LNCAP (cell line): Measurements from ENCODE around the gene CCDC63.

Experiments used
- TF ChIP-seq, protein P1 (sequence below): fragments of 450-650 bp; IDR thresholded peaks from 2 replicates; pipeline ENCODE4 v1.5.1; 2017; ENCODE audit warnings: mild to moderate bottlenecking

The CCDC63 gene

DNA sequence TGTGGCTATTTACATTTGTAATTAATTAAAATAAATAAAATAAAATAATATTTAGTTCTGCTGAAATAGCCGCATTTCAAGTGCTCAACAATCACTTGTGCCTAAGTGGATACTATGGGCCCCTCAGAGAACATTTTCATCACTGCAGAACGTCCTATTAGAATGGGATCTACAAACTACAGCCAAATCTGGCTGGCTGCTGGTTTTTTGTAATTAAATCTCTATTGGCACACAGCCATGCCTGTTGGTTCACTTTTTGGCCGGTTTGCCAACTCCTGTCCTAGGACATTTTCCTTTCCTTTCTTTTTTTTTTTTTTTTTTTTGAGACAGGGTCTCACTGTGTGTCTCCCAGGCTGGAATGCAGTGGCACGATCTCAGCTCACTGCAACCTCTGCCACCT is 9.8 kb downstream of the CCDC63 start:
- TF ChIP-seq, protein P1, sequence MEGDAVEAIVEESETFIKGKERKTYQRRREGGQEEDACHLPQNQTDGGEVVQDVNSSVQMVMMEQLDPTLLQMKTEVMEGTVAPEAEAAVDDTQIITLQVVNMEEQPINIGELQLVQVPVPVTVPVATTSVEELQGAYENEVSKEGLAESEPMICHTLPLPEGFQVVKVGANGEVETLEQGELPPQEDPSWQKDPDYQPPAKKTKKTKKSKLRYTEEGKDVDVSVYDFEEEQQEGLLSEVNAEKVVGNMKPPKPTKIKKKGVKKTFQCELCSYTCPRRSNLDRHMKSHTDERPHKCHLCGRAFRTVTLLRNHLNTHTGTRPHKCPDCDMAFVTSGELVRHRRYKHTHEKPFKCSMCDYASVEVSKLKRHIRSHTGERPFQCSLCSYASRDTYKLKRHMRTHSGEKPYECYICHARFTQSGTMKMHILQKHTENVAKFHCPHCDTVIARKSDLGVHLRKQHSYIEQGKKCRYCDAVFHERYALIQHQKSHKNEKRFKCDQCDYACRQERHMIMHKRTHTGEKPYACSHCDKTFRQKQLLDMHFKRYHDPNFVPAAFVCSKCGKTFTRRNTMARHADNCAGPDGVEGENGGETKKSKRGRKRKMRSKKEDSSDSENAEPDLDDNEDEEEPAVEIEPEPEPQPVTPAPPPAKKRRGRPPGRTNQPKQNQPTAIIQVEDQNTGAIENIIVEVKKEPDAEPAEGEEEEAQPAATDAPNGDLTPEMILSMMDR = no peak

DNA sequence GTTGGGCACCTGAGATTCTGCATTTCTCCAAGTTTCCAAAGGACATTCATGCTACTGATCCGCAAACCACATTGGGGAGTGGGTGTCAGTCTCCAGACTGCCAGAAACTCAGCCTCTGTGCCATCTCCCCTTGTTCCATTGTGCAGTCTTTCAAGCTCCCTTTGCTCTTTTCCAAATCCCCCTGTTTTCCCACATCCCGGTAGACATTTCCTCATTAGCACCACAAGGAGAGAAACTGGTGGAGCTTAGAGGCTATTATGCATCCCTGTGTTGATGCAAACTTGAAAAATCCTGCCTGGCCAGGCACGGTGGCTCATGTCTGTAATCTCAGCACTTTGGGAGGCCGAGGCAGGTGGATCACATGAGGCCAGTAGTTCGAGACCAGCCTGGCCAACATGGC is 10.7 kb downstream of the CCDC63 start:
- TF ChIP-seq, protein P1 = no peak

- TF ChIP-seq, protein P1 = no peak
These were observed 12.1 kb downstream of the CCDC63 start for GRCh38 chr12:110858848-110859247.

DNA sequence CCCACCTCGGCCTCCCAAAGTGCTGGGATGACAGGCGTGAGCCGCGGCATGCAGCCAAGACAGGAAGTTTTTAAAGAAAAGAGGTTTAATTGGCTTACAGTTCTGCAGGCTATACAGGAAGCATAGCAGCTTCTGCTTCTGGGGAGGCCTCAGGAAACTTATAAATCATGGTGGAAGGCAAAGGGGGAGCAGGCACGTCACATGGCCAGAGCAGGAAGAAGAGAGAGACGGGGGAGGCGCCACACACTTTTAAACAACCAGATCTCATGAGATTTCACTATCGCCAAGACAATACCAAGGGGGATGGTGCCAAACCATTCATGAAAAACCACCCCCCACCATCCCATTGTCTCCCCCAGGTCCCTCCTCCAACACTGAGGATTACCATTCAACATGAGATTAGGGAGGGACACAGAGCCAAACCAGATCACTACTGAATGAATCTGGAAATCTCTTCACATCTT is 14.1 kb downstream of the CCDC63 start:
- TF ChIP-seq, protein P1 = no peak

- TF ChIP-seq, protein P1 = no peak
These were observed 14.9 kb downstream of the CCDC63 start for GRCh38 chr12:110861729-110862128.

DNA sequence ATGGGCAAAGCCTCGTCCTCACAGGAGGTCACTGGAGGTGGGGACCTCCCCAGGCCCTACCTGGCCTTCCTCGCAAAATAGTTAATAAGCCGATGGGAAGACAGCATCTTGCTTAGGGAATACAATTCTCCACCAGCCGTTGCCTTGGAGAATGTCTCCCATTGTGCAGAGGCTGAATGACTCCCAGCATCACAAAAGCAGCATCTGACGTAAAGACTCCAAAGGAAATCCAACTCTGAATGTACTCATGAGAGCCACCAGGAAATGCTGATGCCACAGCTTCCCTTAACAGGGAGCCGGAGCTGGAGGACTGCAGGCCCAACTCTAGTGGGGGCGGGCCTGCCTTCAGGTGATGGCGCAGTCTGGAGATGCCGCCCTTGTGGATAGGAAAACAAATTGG is 15.5 kb downstream of the CCDC63 start:
- TF ChIP-seq, protein P1 = no peak

- TF ChIP-seq, protein P1 = no peak
These were observed 16.4 kb downstream of the CCDC63 start for GRCh38 chr12:110863161-110863560.

DNA sequence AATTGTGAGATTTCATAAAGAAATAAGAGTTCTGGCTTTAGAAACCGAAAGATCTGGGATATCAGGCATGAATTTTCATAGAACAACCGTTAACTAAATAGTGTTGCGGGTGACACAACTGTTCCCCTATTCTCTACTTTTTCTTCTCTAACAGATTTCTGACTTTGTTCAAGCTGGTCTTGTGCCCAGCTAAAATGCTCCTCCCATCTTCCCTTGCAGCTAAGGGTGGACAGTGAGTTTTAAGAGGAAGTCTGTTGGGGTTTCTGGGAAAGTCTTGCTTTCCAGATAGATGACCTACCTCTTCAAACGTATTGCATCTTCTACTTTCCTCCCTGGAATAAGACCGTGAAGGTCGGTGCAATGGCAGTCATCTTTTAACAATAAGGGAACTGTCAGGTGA is 18.7 kb downstream of the CCDC63 start:
- TF ChIP-seq, protein P1 = no peak
